Suprapubic skin (tissue), 3 donors: ENCODE data around the gene ALOX15B.

Experiments
- CTCF ChIP-seq, 2 donors: fragments of 200-600 bp in 1 of 2; fragments of 450-650 bp in 1 of 2; sonication (generic) in 1 of 2; IDR thresholded peaks; one replicate each; pipeline ENCODE4 v1.5.1; 2016 to 2019; ENCODE audit warnings: antibody characterized with exemption in 2 of 2, mild to moderate bottlenecking in 1 of 2, moderate library complexity in 1 of 2
- EP300 ChIP-seq: sonication (generic); formaldehyde crosslinking; IDR thresholded peaks from one replicate; pipeline ENCODE4 v1.6.1; 2017; ENCODE audit warnings: antibody characterized with exemption

GRCh38 chr17:8015957-8016631 is 22.8 kb upstream of the ALOX15B start:
- TF ChIP-seq CTCF (IDR thresholded peaks at IDR 0.05) (no peak), EP300 (no peak)
